Measurements from ENCODE around the gene LGR4.

The LGR4 gene

DNA sequence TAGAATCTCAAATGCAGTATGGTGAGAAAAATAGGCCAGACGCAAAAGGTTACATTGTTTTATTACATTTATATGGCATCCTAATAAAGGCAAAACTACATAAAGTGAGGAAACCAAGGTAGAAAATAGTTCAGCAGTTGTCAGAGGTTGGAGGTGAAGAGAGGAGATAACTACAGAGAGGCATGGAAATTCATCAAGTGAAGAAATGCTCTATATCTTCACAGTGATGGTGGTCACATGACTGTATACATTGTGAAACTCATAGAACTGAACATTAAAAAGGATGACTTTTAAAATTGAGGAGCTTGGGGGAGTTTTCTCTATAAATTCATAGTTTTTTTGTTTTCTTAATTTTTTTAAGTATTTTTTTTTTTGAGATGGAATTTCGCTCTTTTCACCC lies 14.4 kb downstream of the LGR4 start:
- DNase-seq (ENCODE audit: low read depth) = no peak
- H3K4me3 ChIP-seq (ENCODE audit: low read depth, low read length) = no peak overlapping the region
- TF ChIP-seq, protein P1, sequence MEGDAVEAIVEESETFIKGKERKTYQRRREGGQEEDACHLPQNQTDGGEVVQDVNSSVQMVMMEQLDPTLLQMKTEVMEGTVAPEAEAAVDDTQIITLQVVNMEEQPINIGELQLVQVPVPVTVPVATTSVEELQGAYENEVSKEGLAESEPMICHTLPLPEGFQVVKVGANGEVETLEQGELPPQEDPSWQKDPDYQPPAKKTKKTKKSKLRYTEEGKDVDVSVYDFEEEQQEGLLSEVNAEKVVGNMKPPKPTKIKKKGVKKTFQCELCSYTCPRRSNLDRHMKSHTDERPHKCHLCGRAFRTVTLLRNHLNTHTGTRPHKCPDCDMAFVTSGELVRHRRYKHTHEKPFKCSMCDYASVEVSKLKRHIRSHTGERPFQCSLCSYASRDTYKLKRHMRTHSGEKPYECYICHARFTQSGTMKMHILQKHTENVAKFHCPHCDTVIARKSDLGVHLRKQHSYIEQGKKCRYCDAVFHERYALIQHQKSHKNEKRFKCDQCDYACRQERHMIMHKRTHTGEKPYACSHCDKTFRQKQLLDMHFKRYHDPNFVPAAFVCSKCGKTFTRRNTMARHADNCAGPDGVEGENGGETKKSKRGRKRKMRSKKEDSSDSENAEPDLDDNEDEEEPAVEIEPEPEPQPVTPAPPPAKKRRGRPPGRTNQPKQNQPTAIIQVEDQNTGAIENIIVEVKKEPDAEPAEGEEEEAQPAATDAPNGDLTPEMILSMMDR (IDR thresholded peaks at IDR 0.05; ENCODE audit: control insufficient read depth, extremely low read depth, insufficient read depth) = no peak

DNA sequence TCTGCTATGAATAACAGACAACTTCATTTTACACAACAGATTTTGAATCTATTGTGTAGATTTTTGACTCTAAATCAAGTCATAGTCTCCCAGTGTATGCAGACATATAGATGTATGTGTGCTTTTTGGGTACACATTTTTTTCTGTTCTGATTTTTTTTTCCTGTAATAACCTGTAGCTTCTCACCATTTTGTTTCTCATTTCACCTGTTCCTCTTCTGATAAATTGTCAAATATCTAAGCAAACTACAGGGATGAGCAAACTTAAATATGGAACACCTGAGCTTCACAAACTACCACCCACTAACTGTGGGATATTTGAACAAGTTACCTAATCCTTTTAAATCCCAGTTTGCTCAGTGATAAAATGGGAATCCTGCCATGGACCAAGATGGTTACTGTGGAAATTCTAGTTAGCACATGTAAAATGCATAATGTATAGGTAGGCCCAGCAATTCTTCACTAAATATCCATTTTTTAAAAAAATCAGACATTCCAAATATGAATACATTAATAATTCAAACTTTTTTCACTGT lies 15.7 kb downstream of the LGR4 start:
- TF ChIP-seq, protein P1 (IDR thresholded peaks at IDR 0.05; ENCODE audit: control insufficient read depth, extremely low read depth, insufficient read depth) = no peak
- DNase-seq (ENCODE audit: low read depth) = peak; percentile 47
- H3K4me3 ChIP-seq (ENCODE audit: low read depth, low read length) = no peak overlapping the region

DNA sequence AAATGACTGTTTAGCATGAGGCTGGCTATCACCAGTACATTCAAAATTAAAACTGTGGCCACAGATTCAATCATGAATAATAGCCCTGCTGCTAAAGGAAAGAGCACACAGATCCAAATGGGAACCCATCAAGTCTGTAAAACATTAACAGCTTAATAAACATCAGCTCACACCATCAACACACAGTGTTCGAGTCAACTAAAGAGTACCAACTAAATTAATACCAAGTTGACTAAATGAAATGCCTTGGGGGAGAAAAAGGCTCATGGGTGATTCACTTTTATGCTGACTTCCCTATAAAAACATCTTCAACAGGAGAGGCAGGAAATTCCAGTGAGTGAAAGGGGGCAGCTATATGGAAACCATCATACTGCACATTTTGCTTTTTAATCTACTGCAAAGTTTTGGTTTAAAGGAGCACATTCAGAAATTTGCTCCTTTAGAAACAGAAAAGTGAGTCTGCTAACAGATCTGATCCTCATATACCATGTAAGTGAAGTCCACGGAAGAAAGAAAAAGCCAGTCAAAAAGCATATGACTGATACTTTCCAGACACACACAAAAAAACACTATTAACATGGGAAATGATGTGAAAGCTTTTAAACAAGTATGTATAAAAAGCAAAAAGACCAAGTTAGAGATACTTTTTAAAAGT lies 16.3 kb downstream of the LGR4 start:
- no peak overlapping the region for H3K4me3 ChIP-seq (ENCODE audit: low read depth, low read length)
- DNase-seq (ENCODE audit: low read depth) = peak; percentile 39
- TF ChIP-seq, protein P1 (IDR thresholded peaks at IDR 0.05; ENCODE audit: control insufficient read depth, extremely low read depth, insufficient read depth) = no peak

DNA sequence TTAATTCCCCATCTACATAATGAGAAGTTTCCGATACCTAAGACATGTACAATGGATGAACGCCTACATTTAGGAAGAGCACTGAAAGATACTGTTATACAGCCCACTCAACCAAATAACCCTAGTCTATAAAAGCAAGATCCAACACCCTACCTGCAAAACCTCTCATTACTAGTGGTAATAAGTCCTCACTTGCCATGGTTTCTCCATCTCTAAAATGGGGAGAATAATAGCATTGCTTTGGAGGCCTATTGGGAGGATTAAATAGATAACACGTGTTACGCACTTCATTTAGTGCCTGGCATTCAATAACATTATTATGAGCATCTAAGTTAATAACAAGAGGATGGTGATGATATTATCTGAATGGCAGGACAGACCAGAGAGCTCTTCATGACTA lies 16.9 kb downstream of the LGR4 start:
- no peak overlapping the region for H3K4me3 ChIP-seq (ENCODE audit: low read depth, low read length)
- no peak for DNase-seq (ENCODE audit: low read depth)
- TF ChIP-seq, protein P1 (IDR thresholded peaks at IDR 0.05; ENCODE audit: control insufficient read depth, extremely low read depth, insufficient read depth) = no peak

DNA sequence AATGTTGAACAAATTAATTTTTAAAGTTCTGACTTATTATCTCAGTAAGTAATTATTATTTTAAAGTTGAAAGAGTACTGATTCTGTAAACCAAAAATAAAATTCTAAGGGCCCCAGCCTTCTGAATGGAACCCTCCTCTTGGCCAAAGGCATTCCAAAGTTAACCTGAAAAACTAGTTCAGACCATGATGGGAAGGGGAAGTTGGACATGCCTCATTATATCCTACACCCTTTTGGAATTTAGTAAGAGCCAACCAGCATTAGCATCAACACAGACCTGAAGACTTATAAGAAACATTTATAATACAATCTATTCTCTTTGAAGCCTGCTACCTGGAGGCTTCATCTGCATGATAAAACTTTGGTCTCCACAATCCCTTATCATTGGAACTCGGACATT lies 18.9 kb downstream of the LGR4 start:
- H3K4me3 ChIP-seq (ENCODE audit: low read depth, low read length) = no peak overlapping the region
- no peak for DNase-seq (ENCODE audit: low read depth)
- TF ChIP-seq, protein P1 (IDR thresholded peaks at IDR 0.05; ENCODE audit: control insufficient read depth, extremely low read depth, insufficient read depth) = no peak

DNA sequence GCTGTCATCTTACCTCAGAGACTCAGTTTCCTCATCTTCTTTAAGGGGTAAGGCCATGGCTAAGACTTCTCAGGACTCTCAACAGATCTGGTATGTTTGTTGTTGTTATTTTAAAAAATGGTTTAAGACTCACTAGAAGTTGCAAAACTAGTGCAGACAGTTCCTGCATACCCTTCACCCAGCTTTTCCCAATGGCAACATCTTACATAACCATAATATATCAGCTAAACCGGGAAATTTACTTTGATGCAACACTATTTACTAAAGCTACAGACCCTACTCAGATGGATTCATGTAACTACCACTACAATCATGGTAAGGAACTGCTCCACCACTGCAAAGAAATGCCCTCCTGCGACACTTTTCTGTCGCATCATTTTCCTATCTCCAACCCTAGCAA lies 20.4 kb downstream of the LGR4 start:
- DNase-seq (ENCODE audit: low read depth) = no peak
- TF ChIP-seq, protein P1 (IDR thresholded peaks at IDR 0.05; ENCODE audit: control insufficient read depth, extremely low read depth, insufficient read depth) = no peak
- H3K4me3 ChIP-seq (ENCODE audit: low read depth, low read length) = no peak overlapping the region

Measured in LNCaP clone FGC (cell line).